ENCODE measurements around the gene CPN2.
A peak's percentile ranks its signal among the peaks of the same experiment; 100 is the strongest.

The CPN2 gene

DNA sequence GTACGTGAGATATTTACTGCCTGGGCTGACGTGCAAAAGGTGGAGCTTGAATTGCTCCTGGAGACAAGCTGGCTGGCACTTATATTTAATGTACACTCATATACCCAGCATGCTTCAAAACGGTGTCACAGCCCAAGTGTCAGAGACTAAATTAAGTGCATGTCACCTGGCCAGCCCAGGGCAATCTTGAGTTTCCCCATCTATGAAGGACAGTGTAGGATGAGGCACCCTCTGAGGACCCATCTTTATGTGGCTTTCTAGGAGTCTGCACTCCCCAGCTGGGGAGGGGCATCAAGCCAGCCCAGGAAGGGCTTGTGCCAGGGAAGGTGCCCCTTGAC, 13.2 kb upstream of the CPN2 start:
- H3K27me3 ChIP-seq (ENCODE audit: insufficient read depth, poor library complexity, severe bottlenecking) = no peaks in the 10 kb centered on the region
- DNase-seq (ENCODE audit: low spot score) (no peak), ATAC-seq (ENCODE audit: low read depth) (no peak)
- TF ChIP-seq, protein P1, sequence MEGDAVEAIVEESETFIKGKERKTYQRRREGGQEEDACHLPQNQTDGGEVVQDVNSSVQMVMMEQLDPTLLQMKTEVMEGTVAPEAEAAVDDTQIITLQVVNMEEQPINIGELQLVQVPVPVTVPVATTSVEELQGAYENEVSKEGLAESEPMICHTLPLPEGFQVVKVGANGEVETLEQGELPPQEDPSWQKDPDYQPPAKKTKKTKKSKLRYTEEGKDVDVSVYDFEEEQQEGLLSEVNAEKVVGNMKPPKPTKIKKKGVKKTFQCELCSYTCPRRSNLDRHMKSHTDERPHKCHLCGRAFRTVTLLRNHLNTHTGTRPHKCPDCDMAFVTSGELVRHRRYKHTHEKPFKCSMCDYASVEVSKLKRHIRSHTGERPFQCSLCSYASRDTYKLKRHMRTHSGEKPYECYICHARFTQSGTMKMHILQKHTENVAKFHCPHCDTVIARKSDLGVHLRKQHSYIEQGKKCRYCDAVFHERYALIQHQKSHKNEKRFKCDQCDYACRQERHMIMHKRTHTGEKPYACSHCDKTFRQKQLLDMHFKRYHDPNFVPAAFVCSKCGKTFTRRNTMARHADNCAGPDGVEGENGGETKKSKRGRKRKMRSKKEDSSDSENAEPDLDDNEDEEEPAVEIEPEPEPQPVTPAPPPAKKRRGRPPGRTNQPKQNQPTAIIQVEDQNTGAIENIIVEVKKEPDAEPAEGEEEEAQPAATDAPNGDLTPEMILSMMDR (IDR thresholded peaks at IDR 0.05; ENCODE audit: poor library complexity, severe bottlenecking) = no peak
- H3K36me3 ChIP-seq (ENCODE audit: low read depth) = no peaks in the 10 kb centered on the region
- H3K27ac ChIP-seq (ENCODE audit: poor library complexity, severe bottlenecking) = no peak overlapping the region
- H3K4me3 ChIP-seq (ENCODE audit: severe bottlenecking) = no peak overlapping the region
- H3K4me1 ChIP-seq (ENCODE audit: insufficient read depth, poor library complexity, severe bottlenecking) = no peaks in the 10 kb centered on the region
- H3K9me3 ChIP-seq (ENCODE audit: severe bottlenecking) = no peaks in the 10 kb centered on the region

DNA sequence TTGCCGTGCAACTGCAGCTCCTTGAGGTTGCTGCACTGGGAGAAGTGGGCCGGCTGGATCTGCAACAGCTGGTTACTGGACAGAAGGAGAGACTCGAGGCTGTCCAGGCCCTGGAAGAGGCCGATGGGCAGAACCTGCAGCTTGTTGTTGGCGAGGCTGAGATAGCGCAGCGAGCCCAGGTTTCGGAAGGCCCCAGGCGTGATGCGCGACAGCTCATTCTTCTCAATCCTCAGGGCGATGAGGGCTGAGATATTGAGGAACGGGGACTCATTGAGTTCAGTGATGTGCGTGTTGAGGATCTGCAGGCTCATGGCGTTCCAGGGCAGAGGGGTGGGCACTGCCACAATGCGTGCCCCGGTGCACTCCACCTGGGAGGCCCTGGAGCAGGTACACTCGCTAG, 9.4 kb upstream of the CPN2 start:
- no peak overlapping the region for H3K4me3 ChIP-seq (ENCODE audit: severe bottlenecking)
- no peaks in the 10 kb centered on the region for H3K36me3 ChIP-seq (ENCODE audit: low read depth)
- H3K27me3 ChIP-seq (ENCODE audit: insufficient read depth, poor library complexity, severe bottlenecking) = no peaks in the 10 kb centered on the region
- TF ChIP-seq, protein P1 (IDR thresholded peaks at IDR 0.05; ENCODE audit: poor library complexity, severe bottlenecking) = no peak
- H3K9me3 ChIP-seq (ENCODE audit: severe bottlenecking) = no peaks in the 10 kb centered on the region
- no peak overlapping the region for H3K27ac ChIP-seq (ENCODE audit: poor library complexity, severe bottlenecking)
- no peaks in the 10 kb centered on the region for H3K4me1 ChIP-seq (ENCODE audit: insufficient read depth, poor library complexity, severe bottlenecking)
- DNase-seq (ENCODE audit: low spot score) = no peak
- no peak for ATAC-seq (ENCODE audit: low read depth)

DNA sequence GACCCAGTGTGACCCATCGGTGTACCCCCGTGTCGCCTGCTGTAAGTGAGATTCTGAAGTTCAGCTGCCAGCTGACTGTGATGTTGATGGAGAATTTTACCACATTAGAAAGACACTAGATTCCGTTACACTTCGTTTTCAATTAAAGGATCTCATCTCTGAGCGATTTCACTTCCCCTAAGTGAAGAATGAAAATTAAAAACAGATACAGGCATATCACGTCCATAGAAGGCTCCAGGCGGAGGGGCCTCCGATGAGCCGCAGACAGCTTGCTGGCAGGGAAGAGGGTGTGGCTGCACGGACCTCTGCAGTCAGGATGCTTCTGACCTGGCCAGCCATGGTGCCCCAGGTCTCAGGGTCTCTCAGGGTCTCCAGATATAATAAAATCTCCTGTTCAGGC, 6.6 kb upstream of the CPN2 start:
- no peaks in the 10 kb centered on the region for H3K9me3 ChIP-seq (ENCODE audit: severe bottlenecking)
- ATAC-seq (ENCODE audit: low read depth) (no peak), DNase-seq (ENCODE audit: low spot score) (no peak)
- no peaks in the 10 kb centered on the region for H3K4me1 ChIP-seq (ENCODE audit: insufficient read depth, poor library complexity, severe bottlenecking)
- TF ChIP-seq, protein P1 (IDR thresholded peaks at IDR 0.05; ENCODE audit: poor library complexity, severe bottlenecking) = no peak
- H3K27ac ChIP-seq (ENCODE audit: poor library complexity, severe bottlenecking) = no peak overlapping the region
- no peaks in the 10 kb centered on the region for H3K27me3 ChIP-seq (ENCODE audit: insufficient read depth, poor library complexity, severe bottlenecking)
- H3K36me3 ChIP-seq (ENCODE audit: low read depth) = no peaks in the 10 kb centered on the region
- H3K4me3 ChIP-seq (ENCODE audit: severe bottlenecking) = no peak overlapping the region

DNA sequence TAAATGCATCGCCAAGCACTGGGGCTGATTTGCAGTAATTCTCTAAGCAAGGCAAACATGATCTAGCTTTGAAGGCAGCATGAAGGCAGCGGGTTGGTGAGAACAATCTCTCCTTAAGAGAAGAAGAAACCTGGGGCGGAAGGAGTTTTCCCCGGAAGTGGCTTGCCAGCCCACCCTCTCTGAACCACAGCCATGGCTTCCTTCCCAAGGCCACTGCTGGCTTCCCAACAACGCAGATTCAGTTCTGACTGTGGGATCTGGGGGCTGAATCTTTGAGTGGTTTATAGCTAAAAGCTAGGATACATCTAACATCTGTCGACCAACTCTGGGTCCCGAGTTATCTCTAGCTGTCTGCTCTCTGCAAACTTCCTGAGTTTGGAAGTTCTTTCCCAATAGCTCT, 4.3 kb upstream of the CPN2 start:
- no peak overlapping the region for H3K4me3 ChIP-seq (ENCODE audit: severe bottlenecking)
- H3K36me3 ChIP-seq (ENCODE audit: low read depth) = no peaks in the 10 kb centered on the region
- TF ChIP-seq, protein P1 (IDR thresholded peaks at IDR 0.05; ENCODE audit: poor library complexity, severe bottlenecking) = no peak

DNA sequence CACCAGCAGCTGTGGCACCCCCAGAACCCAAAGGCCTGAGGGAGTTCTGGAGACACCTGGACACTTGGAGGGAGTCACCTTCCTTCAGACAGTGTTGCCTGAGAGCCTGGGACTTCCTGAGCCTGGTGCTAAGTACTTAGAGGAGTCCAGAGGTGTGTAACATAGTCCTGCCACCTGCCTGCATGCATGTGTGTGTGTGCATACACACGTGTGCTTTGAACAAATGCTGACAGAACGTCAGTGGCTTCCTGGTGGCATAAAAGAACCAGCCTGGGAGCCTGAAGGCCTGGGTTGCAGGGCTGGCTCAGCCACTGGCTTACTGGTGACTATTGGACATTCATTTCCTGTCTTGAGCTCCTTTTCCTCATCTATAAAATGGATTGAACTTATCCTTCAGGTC, 3.2 kb upstream of the CPN2 start:
- Histone ChIP-seq H3K36me3 (ENCODE audit: low read depth) (no peaks in the 10 kb centered on the region), H3K4me1 (ENCODE audit: insufficient read depth, poor library complexity, severe bottlenecking) (no peaks in the 10 kb centered on the region)
- 0 out of 3 replicates have a peak, but pooled peaks have one; percentile 17 for ATAC-seq (ENCODE audit: low read depth)

More for the DNA sequence above, 4.3 kb upstream of the CPN2 start:
- ATAC-seq (ENCODE audit: low read depth) (no peak), DNase-seq (ENCODE audit: low spot score) (no peak)
- no peaks in the 10 kb centered on the region for H3K4me1 ChIP-seq (ENCODE audit: insufficient read depth, poor library complexity, severe bottlenecking)
- H3K27me3 ChIP-seq (ENCODE audit: insufficient read depth, poor library complexity, severe bottlenecking) = no peaks in the 10 kb centered on the region
- no peaks in the 10 kb centered on the region for H3K9me3 ChIP-seq (ENCODE audit: severe bottlenecking)
- H3K27ac ChIP-seq (ENCODE audit: poor library complexity, severe bottlenecking) = no peak overlapping the region

More for the DNA sequence above, 3.2 kb upstream of the CPN2 start:
- DNase-seq (ENCODE audit: low spot score) = no peak
- H3K27me3 ChIP-seq (ENCODE audit: insufficient read depth, poor library complexity, severe bottlenecking) = no peaks in the 10 kb centered on the region
- no peaks in the 10 kb centered on the region for H3K9me3 ChIP-seq (ENCODE audit: severe bottlenecking)
- H3K27ac ChIP-seq (ENCODE audit: poor library complexity, severe bottlenecking) = no peak overlapping the region
- TF ChIP-seq, protein P1 (IDR thresholded peaks at IDR 0.05; ENCODE audit: poor library complexity, severe bottlenecking) = no peak
- no peak overlapping the region for H3K4me3 ChIP-seq (ENCODE audit: severe bottlenecking)

Measured in RWPE2 (cell line).